ENCODE measurements around the gene PDF. TPM values are rescaled to one million over a fixed set of nuclear protein-coding genes. Genes with fewer than 3 reads are reported as not detected.

Gene PDF
- total and polyA plus RNA-seq, 2 donors (not counting 1 experiment from before 2014, with no cell fraction given), result 5.5 to 9.6 TPM

DNA sequence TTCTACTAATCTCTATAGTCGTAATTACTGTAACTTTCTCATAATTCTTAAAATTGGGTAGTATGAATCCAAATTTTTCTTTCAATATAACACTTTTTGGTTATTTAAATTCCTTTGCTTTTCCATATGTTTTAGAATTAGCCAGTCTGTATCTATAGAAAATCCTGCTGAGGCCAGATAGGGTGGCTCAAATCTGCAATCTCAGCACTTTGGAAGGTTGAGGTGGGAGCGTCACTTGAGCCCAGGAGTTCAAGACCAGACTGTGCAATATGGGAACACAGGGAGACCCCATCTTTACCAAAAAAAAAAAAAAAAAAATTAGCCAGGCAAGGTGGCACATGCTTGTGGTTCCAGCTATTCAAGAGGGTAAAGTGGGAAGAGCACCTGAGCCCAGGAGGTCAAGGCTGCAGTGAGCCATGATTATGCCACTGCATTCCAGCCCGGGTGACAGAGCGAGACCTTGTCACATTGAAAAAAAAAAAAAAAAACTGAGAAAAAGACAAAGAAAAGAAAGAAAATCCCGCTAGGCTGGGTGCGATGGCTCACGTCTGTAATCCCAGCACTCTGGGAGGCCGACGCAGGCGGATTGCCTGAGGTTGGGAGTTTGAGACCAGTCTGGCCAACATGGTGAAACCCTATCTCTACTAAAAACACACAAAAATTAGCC, 46.1 kb upstream of the PDF start:
- POLR2A ChIA-PET, result no interaction called here
- H3K27me3 ChIP-seq (replicated peaks in 1 of 4; ENCODE audit: control extremely low read depth in 1 of 4, control insufficient read depth in 3 of 4, insufficient read depth in 4 of 4, low read length in 3 of 4), result no peaks in the 10 kb centered on the region
- no peak for ATAC-seq (ENCODE audit: low read depth)
- intact Hi-C loops (cut with micrococcal nuclease), result no loop called here
- peaks cover 26 to 32% of the 10 kb centered on the region in 2 donors for H3K4me1 ChIP-seq (ENCODE audit: control insufficient read depth in 2 of 2, insufficient read depth in 2 of 2, low read length in 2 of 2)
- no peaks in the 10 kb centered on the region for H3K27me3 Mint-ChIP-seq
- no peak overlapping the region for H2AFZ ChIP-seq (ENCODE audit: insufficient read depth, low read depth, low read length, poor library complexity, severe bottlenecking)
- no peak overlapping the region for H3K4me2 ChIP-seq (replicated peaks; ENCODE audit: low read depth, low read length, poor library complexity, severe bottlenecking)
- TF ChIP-seq, protein P1, sequence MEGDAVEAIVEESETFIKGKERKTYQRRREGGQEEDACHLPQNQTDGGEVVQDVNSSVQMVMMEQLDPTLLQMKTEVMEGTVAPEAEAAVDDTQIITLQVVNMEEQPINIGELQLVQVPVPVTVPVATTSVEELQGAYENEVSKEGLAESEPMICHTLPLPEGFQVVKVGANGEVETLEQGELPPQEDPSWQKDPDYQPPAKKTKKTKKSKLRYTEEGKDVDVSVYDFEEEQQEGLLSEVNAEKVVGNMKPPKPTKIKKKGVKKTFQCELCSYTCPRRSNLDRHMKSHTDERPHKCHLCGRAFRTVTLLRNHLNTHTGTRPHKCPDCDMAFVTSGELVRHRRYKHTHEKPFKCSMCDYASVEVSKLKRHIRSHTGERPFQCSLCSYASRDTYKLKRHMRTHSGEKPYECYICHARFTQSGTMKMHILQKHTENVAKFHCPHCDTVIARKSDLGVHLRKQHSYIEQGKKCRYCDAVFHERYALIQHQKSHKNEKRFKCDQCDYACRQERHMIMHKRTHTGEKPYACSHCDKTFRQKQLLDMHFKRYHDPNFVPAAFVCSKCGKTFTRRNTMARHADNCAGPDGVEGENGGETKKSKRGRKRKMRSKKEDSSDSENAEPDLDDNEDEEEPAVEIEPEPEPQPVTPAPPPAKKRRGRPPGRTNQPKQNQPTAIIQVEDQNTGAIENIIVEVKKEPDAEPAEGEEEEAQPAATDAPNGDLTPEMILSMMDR (IDR thresholded peaks at IDR 0.05), result no peak
- TF ChIP-seq EZH2 (IDR thresholded peaks at IDR 0.05; ENCODE audit: borderline replicate concordance, insufficient read depth, low read depth, low read length, poor library complexity, severe bottlenecking), result no peak
- H3K27ac ChIP-seq (ENCODE audit: low read length in 2 of 2), result no peak overlapping the region
- peaks cover 53% of the 10 kb centered on the region for H3K79me2 ChIP-seq (ENCODE audit: control insufficient read depth, insufficient read depth, low read length)
- peaks cover 6 to 32% of the 10 kb centered on the region in 2 experiments for H3K36me3 ChIP-seq (replicated peaks in 1 of 2; ENCODE audit: control extremely low read depth in 1 of 2, control insufficient read depth in 1 of 2, extremely low read depth in 1 of 2, insufficient read depth in 2 of 2, low read length in 1 of 2)
- H3K4me1 Mint-ChIP-seq, result peaks cover 48% of the 10 kb centered on the region
- H3K9ac ChIP-seq (ENCODE audit: low read length), result no peak overlapping the region
- no peaks in the 10 kb centered on the region for H3K9me3 Mint-ChIP-seq (ENCODE audit: insufficient read depth)
- no peak overlapping the region for H3K27ac Mint-ChIP-seq
- DNase-seq, result no peak
- no peak overlapping the region for H3K4me3 ChIP-seq (ENCODE audit: control extremely low read depth in 1 of 5, extremely low read depth in 1 of 5, insufficient read depth in 1 of 5, low read depth in 2 of 5, low read length in 4 of 5)
- no peak overlapping the region for H3K4me3 Mint-ChIP-seq
- H4K20me1 ChIP-seq (ENCODE audit: control insufficient read depth, insufficient read depth, low read length, poor library complexity, severe bottlenecking), result no peaks in the 10 kb centered on the region
- CTCF ChIA-PET, result no interaction called here
- H3K9me3 ChIP-seq (ENCODE audit: control extremely low read depth in 1 of 3, control insufficient read depth in 2 of 3, insufficient read depth in 1 of 3, low read length in 2 of 3), result peaks cover 0 to 1% (median 0%) of the 10 kb centered on the region in 3 donors
- 100% methylated on average over 2 of the region's 10 CpGs for WGBS (ENCODE audit: insufficient coverage)

DNA sequence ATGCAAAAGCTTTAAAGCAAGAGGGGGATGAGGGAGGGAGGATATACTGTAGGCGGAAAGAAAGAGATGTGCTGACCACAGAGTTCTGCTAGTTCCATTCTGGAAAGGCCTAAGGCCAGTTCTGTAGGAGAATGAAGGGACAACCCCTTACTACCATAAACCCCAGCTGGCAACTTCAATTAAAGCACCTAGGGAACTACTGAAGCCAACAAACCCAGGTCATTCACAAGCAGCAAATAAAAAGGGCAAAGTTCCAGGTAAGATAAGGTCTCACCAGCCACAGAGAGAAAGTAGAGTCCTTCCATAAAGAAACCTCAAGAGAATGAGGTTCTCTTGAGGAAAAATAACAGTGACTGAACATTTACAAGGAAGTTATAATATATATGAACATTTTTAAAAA, 42.6 kb upstream of the PDF start:
- TF ChIP-seq, protein P1 (IDR thresholded peaks at IDR 0.05), result no peak
- no peak for TF ChIP-seq EZH2 (IDR thresholded peaks at IDR 0.05; ENCODE audit: borderline replicate concordance, insufficient read depth, low read depth, low read length, poor library complexity, severe bottlenecking)
- DNase-seq, result no peak
- no peaks in the 10 kb centered on the region for H3K27me3 ChIP-seq (replicated peaks in 1 of 4; ENCODE audit: control extremely low read depth in 1 of 4, control insufficient read depth in 3 of 4, insufficient read depth in 4 of 4, low read length in 3 of 4)
- no peak overlapping the region for H3K4me2 ChIP-seq (replicated peaks; ENCODE audit: low read depth, low read length, poor library complexity, severe bottlenecking)
- intact Hi-C loops (cut with micrococcal nuclease), result no loop called here
- Mint-ChIP-seq H3K27ac (peak overlapping the region; percentile 70), H3K4me3 (no peak overlapping the region), H3K9me3 (ENCODE audit: insufficient read depth) (peaks cover 3% of the 10 kb centered on the region), H3K27me3 (no peaks in the 10 kb centered on the region), H3K4me1 (peaks cover 48% of the 10 kb centered on the region)
- no peak for ATAC-seq (ENCODE audit: low read depth)
- ChIA-PET CTCF (interaction anchor here (1.1 to 1.2 kb wide), 2 partner anchors 12 to 24 kb away, joined by 5 read pairs; no protein-coding TSS in a partner anchor), POLR2A (no interaction called here)
- WGBS (ENCODE audit: insufficient coverage), result no CpG with 5 or more reads among the region's 1 CpG
- H3K27ac ChIP-seq (ENCODE audit: low read length in 2 of 2), result peak overlapping the region; percentile 70 to 74
- no peak overlapping the region for H3K9ac ChIP-seq (ENCODE audit: low read length)
- H2AFZ ChIP-seq (ENCODE audit: insufficient read depth, low read depth, low read length, poor library complexity, severe bottlenecking), result no peak overlapping the region
- H3K4me1 ChIP-seq (ENCODE audit: control insufficient read depth in 2 of 2, insufficient read depth in 2 of 2, low read length in 2 of 2), result peaks cover 25 to 44% of the 10 kb centered on the region in 2 donors
- peaks cover 38% of the 10 kb centered on the region for H3K79me2 ChIP-seq (ENCODE audit: control insufficient read depth, insufficient read depth, low read length)
- no peaks in the 10 kb centered on the region for H4K20me1 ChIP-seq (ENCODE audit: control insufficient read depth, insufficient read depth, low read length, poor library complexity, severe bottlenecking)
- H3K36me3 ChIP-seq (replicated peaks in 1 of 2; ENCODE audit: control extremely low read depth in 1 of 2, control insufficient read depth in 1 of 2, extremely low read depth in 1 of 2, insufficient read depth in 2 of 2, low read length in 1 of 2), result peaks cover 4 to 34% of the 10 kb centered on the region in 2 experiments
- peaks cover 0 to 7% (median 0%) of the 10 kb centered on the region in 3 donors for H3K9me3 ChIP-seq (ENCODE audit: control extremely low read depth in 1 of 3, control insufficient read depth in 2 of 3, insufficient read depth in 1 of 3, low read length in 2 of 3)
- no peak overlapping the region for H3K4me3 ChIP-seq (ENCODE audit: control extremely low read depth in 1 of 5, extremely low read depth in 1 of 5, insufficient read depth in 1 of 5, low read depth in 2 of 5, low read length in 4 of 5)

Measured in B cell (primary cell).